Measurements from ENCODE around the gene ABLIM1.

Gene ABLIM1

GRCh38 chr10:114618722-114619121, 39.4 kb downstream of the ABLIM1 start:
- DNase-seq: no peak

GRCh38 chr10:114616516-114616915, 41.6 kb downstream of the ABLIM1 start:
- no peak for DNase-seq

- DNase-seq: no peak
These were observed 42.0 kb downstream of the ABLIM1 start for GRCh38 chr10:114616103-114616502.

GRCh38 chr10:114615600-114616007, 42.5 kb downstream of the ABLIM1 start:
- no peak for DNase-seq

- DNase-seq: no peak
These were observed 44.7 kb downstream of the ABLIM1 start for GRCh38 chr10:114613237-114613979.

- DNase-seq: no peak
These were observed 46.5 kb downstream of the ABLIM1 start for GRCh38 chr10:114611617-114612016.

- no peak for DNase-seq
These were observed 48.3 kb downstream of the ABLIM1 start for GRCh38 chr10:114609518-114610426.

- DNase-seq: no peak
These were observed 50.6 kb downstream of the ABLIM1 start for GRCh38 chr10:114607358-114607998.

- no peak for DNase-seq
These were observed 52.8 kb downstream of the ABLIM1 start for GRCh38 chr10:114605155-114605797.

GRCh38 chr10:114604357-114605130, 53.5 kb downstream of the ABLIM1 start:
- no peak for DNase-seq

GRCh38 chr10:114603948-114604347, 54.1 kb downstream of the ABLIM1 start:
- DNase-seq: no peak

- no peak for DNase-seq
These were observed 54.8 kb downstream of the ABLIM1 start for GRCh38 chr10:114603303-114603702.

GRCh38 chr10:114600057-114600456, 58.0 kb downstream of the ABLIM1 start:
- no peak for DNase-seq

GRCh38 chr10:114596793-114597192, 61.3 kb downstream of the ABLIM1 start:
- no peak for DNase-seq

GRCh38 chr10:114593816-114594468, 64.1 kb downstream of the ABLIM1 start:
- DNase-seq: no peak

- DNase-seq: no peak
These were observed 64.8 kb downstream of the ABLIM1 start for GRCh38 chr10:114593240-114593792.

- no peak for DNase-seq
These were observed 67.1 kb downstream of the ABLIM1 start for GRCh38 chr10:114590993-114591392.

GRCh38 chr10:114584419-114584818, 73.7 kb downstream of the ABLIM1 start:
- no peak for DNase-seq

- DNase-seq: no peak
These were observed 77.0 kb downstream of the ABLIM1 start for GRCh38 chr10:114581071-114581470.

GRCh38 chr10:114577133-114577532, 80.9 kb downstream of the ABLIM1 start:
- no peak for DNase-seq

GRCh38 chr10:114576716-114577115, 81.4 kb downstream of the ABLIM1 start:
- DNase-seq: no peak

All from DMS153 (cell line).